HG02798 (cell line): ENCODE results near the gene TLR8.
"Not testable (repeated sequence)": the region's sequence is repeated elsewhere in the genome, so short reads cannot be mapped to it uniquely, and the experiment has no call there.

Experiments used
- ATAC-seq: cut with Tn5 transposase; IDR thresholded peaks from one replicate; pipeline ENCODE4 v1.9.1; 2021; ENCODE audit warnings: mild to moderate bottlenecking; ENCODE audit not compliant: unreplicated experiment, poor library complexity

TLR8 gene

DNA sequence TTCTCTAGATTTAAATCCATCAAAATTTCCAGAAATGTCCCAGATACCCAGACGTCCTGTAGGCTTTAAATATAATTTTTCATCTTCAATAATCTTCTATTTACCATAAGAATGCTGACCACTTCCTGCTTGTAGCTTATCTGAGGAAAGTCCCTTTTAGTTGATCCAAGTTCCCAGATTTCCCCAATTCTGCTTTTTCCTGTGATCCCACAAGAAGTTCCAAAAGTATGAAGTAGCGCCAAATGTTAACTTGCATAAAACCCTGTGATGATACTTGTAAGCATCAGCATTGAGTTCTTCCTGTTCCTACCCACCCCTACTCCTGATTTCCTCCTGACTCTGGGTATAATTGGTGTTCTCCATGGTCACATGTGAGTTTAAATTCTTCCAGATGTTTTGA lies 10.6 kb upstream of the TLR8 start:
- ATAC-seq, result no peak

DNA sequence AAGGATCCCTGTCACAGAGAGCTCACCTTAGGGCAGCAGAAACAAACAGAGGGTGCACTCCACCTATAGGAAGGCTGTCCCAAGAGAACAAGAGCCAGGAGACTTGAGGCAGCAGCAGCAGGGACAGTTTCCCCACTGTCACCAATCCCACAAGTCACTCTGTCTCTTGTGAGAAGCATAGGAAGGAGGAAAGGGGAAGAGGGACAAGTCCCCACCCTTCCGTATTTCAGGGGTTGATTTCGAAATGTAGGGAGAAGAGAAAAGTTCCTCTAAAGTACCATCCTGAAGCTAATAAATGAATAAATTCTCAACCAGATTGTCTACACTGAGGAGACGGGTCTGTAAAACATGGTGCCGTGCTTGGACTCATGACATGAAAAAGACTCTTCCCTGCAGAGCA lies 9.5 kb upstream of the TLR8 start:
- ATAC-seq, result no peak

DNA sequence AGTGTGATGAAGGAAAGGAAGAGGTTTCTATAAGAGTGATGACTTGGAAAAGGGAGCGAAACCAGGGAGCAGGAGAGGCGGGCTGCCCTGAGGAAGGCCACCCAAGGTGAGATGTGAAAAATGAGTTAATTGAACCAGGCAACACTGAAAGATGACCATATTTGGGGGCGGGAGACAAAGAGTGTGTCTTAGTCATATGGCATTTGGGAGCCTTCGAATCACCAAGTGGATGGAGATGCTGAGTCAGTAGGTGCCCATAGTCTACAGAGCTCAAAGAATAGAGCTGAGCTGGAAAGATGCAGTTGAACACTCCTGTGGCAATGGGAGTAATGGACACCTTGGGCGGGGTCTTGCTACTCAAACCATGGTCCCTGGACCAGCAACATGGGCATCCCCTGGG lies 8.3 kb upstream of the TLR8 start:
- no peak for ATAC-seq

DNA sequence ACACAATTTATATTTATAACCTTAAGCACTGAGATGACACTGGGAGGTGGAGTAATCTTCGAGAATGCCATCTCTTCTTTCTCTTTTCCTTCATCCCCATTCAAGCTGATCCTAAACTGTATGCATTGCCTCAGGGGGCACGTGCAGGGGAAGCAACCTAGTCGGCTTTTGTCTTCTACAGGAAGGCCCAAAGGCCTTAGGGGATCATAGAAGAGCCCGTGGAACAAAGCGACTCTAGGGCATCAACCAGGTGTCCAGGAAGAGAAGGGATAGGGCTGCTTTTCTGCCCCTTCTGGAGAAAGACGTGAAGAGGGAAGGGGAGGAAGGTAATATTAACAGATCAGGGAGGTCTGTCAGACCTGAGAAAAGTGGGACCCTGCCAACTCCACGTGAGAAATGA lies 6.9 kb upstream of the TLR8 start:
- ATAC-seq, result no peak

DNA sequence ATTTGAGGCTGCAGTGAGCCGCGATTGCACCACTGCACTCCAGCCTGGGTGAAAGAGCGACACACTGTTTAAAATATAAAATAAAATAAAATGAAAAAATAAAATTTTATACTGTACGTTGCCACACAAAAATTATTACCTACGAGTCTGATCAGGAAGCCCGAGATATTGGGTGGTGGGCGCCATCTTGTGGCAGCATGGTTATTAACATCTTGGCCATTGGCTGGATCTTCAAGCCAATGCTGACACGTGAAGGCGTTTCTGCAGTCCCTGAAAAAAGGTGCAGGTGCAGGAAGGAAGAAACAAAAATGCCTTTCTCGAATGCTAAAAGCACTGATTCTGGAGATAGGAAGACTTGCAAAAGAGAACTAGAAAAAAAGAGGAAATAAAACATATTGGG lies 4.9 kb upstream of the TLR8 start:
- no peak for ATAC-seq

DNA sequence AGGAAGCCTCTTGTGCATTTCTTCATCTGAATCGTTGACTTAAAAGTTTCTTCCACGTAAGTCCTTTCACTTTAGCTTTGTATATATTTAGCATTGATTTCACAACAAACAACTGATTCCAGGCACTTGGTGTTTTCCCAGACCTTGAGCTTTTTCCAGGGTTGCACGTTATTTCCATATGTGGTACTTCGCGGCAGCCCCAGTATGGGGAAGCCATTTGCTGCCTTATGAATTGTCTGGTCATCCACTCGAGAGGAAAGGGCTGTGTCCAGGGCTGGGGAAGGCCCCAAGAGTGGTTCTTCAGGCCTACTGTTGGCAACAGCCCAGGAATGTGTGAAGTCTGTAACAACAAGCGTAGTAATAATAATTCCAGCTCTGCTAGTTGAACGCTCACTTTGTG lies 2.8 kb upstream of the TLR8 start:
- no peak for ATAC-seq

DNA sequence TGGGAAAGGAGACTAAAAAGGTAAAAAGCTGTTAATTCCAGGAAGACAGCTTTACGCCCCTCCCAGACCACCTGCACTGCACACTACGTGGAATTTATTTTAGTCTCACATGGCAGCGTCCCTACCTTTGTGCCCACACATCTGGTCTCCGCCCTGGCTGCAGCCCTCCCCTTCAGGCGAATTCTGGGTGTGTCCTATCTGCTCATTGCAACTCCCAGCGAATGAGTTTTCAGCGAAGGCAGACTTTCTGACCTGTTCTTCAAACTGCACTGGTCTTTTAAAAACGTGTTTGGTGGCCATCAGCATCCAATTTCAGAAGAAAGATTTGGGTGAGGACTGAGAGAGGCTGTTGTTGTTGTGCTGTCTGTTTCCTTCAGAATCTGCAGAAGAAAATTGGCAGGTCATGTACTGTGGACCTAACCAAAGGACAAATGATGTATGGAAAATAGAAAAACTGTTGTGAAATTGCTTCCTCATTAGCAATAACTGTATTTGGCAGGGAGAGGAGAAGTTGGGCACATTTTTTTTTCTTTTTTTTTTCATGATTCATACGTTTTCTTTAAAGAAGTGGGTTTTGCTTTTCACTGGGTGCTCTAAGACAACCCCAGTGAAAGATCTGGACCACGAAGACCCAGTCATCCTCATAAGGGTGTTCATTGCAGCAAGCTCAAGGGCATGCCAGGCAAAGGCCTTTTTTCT lies 4.2 kb downstream of the TLR8 start:
- ATAC-seq, result no peak

DNA sequence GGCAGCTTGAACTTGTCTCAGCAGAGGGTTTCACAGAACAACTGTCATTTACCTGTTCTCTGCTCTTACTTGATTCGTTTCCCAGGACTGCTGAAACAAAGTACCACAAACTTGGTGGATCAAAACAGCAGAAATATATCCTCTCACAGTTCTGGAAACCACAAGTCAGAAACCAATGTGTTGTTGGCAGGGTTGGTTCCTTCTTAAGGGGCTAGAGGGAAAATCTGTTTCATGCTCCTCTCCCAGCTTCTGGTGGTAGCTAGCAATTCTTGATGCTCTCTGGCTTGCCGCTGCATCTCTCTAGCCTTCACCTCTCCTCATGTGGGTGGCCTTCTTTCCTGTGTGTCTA lies 4.7 kb downstream of the TLR8 start:
- no peak for ATAC-seq

DNA sequence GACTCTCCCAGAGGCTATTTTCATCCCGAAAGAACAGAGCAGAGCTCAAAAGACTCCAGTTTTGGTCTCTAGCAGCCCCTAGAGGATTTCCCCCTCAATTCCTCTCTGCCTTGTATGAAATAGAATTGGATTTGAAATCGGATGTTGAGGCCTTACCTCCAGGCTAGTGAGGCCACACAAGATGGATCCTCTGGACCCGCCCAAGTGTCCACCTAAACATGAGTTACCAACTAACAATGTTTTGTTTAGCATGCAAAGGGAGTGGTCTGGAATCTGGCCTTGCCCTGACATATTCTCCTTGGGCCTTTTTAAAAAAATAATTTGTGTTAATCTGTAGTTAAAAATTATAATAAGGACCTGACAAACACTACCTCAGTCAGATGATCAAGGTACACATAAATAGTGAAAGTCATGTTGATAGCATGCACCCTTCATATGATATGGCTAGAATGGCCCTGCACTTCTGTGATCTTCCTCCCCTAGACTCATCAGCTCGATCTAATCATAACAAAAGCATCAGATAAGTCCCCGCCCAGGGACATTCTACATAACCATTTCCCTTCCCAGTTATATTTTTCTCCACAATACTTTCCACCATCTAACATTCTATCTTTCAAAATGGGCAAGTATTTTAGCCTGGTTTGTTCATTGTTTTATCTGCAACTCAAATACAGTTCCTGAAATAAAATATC lies 6.5 kb downstream of the TLR8 start:
- no peak for ATAC-seq

DNA sequence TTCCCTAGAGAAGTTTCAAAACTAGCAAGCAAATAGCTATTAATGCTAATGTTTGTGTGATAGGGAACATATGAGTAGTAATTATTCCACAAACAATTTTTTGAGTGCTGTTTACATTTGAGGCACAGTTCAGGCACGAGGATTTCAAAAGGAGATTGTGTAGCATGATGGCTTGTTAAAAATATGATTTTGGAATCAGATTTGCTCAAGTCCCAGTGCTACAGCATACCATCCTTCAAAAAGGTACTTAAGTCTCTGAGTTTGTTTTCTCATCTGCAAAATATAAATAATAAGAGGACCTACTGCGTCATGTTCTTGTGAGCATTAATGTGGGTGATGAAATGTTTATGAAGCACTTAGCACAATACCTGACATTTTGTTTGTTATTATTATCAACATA lies 11.3 kb downstream of the TLR8 start:
- no peak for ATAC-seq

DNA sequence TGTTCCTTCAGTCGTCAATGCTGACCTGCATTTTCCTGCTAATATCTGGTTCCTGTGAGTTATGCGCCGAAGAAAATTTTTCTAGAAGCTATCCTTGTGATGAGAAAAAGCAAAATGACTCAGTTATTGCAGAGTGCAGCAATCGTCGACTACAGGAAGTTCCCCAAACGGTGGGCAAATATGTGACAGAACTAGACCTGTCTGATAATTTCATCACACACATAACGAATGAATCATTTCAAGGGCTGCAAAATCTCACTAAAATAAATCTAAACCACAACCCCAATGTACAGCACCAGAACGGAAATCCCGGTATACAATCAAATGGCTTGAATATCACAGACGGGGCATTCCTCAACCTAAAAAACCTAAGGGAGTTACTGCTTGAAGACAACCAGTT lies 12.6 kb downstream of the TLR8 start:
- no peak for ATAC-seq

DNA sequence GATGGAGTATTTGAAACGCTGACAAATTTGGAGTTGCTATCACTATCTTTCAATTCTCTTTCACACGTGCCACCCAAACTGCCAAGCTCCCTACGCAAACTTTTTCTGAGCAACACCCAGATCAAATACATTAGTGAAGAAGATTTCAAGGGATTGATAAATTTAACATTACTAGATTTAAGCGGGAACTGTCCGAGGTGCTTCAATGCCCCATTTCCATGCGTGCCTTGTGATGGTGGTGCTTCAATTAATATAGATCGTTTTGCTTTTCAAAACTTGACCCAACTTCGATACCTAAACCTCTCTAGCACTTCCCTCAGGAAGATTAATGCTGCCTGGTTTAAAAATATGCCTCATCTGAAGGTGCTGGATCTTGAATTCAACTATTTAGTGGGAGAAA lies 13.2 kb downstream of the TLR8 start:
- no peak for ATAC-seq

DNA sequence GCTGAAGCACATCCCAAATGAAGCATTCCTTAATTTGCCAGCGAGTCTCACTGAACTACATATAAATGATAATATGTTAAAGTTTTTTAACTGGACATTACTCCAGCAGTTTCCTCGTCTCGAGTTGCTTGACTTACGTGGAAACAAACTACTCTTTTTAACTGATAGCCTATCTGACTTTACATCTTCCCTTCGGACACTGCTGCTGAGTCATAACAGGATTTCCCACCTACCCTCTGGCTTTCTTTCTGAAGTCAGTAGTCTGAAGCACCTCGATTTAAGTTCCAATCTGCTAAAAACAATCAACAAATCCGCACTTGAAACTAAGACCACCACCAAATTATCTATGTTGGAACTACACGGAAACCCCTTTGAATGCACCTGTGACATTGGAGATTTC lies 14.6 kb downstream of the TLR8 start:
- ATAC-seq, result no peak

DNA sequence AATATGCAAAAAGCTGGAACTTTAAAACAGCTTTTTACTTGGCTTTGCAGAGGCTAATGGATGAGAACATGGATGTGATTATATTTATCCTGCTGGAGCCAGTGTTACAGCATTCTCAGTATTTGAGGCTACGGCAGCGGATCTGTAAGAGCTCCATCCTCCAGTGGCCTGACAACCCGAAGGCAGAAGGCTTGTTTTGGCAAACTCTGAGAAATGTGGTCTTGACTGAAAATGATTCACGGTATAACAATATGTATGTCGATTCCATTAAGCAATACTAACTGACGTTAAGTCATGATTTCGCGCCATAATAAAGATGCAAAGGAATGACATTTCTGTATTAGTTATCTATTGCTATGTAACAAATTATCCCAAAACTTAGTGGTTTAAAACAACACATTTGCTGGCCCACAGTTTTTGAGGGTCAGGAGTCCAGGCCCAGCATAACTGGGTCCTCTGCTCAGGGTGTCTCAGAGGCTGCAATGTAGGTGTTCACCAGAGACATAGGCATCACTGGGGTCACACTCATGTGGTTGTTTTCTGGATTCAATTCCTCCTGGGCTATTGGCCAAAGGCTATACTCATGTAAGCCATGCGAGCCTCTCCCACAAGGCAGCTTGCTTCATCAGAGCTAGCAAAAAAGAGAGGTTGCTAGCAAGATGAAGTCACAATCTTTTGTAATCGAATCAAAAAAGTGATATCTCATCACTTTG lies 15.6 kb downstream of the TLR8 start:
- no peak for ATAC-seq

DNA sequence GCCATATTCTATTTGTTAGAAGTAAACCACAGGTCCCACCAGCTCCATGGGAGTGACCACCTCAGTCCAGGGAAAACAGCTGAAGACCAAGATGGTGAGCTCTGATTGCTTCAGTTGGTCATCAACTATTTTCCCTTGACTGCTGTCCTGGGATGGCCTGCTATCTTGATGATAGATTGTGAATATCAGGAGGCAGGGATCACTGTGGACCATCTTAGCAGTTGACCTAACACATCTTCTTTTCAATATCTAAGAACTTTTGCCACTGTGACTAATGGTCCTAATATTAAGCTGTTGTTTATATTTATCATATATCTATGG lies 16.1 kb downstream of the TLR8 start:
- no peak for ATAC-seq

DNA sequence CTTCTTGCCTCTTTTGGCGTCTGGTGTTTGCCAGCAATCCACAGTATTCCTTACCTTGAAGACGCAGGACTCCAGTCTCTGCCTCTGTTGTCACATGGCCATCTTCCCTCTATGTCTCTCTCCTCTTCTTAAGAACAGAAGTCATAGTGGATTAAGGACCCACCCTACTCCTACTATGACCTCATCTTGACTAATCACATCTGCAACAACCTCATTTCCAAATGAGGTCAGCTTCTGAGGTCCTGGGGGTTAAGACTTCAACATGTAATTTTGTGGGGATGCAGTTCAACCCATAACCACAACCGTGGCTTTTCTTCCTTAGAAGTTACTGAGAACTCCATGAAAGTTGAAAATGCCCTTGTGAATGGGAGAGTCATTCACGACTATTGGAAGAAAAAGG lies 23.3 kb downstream of the TLR8 start:
- no peak for ATAC-seq

DNA sequence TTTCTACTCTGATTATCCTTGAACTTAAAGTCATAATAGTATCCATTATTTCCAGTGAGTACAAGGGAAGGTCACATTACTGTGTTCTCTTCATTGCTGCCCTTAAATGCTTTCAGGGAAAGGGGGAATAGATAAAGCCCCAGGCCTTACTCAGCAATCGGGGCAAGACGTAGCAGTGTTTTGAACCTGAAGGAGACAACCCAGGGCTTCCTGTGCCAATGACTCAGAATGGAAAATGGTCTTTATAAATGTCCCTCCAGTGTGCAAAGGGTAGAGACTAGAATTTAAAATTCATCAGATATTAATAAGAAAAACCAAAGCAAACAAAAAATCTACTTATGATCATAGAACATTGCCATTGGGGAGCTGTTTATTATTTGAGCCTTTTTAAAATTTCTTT lies 23.7 kb downstream of the TLR8 start:
- no peak for ATAC-seq

DNA sequence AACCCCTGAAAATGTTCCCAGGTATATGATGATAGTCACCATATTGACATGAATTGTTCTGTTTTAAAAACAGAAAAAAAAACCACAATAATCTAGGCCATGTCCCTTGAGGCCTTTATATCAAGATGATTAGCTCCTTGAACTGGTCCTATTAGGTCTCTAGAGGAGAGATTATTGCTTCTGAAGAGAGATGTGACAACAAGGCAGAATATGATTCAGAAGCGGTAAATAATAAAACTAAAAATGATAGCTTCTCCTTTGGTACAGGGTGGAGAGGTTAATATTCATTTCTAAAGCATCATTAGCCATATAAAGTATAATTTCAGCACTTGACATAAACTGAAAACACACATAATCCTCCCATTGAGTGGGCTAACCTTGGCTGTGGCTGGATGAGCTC lies 25.8 kb downstream of the TLR8 start:
- ATAC-seq, result no peak

DNA sequence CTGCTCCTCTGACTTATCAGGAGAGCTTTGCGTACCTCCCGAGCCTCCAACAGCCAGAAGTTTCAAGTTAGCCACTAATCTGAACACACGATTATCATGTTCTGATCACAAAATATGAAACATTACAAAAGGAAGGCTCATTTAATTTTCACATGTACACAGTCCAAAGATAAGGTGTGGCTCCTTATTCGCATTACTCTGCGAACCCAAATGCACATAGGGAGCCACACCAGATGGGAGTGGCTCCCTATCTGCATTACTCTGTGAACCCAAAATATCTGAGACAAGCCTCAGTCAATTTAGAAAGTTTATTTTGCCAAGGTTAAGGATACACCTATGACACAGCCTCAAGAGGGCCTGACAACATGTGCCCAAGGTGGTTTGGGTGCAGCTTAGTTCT lies 28.4 kb downstream of the TLR8 start:
- ATAC-seq, result no peak

DNA sequence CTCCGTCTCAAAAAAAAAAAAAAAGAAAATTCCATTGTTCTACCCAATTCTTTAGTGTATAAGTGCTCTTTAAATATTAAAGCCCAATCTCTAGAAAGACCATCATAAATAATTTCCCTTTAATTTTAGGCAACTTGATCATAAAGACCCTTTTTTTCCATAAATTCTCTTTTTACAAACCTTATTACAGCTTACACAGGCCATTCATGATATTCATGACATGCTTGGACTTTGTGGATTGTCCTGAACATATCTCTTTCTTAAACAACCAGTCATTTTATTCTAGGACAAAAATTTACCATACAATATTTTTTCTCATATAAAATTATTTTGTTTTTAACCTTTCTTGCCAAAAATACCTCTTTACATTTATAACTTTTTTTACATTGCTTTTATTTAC lies 30.5 kb downstream of the TLR8 start:
- ATAC-seq, result no peak

DNA sequence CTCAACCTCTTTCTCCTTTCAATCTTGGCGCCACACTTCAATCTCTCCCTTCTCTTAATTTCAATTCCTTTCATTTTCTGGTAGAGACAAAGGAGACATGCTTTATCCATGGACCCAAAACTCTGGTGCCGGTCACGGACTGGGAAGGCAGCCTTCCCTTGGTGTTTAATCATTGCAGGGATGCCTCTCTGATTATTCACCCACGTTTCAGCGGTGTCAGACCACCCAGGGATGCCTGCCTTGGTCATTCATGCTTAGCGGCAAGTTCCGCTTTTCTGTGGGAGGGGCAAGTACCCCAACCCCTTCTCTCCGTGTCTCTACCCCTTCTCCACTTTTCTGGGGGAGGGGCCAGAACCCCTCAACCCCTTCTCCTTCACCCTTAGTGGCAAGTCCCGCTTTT lies 34.1 kb downstream of the TLR8 start:
- ATAC-seq, result not testable (repeated sequence)

DNA sequence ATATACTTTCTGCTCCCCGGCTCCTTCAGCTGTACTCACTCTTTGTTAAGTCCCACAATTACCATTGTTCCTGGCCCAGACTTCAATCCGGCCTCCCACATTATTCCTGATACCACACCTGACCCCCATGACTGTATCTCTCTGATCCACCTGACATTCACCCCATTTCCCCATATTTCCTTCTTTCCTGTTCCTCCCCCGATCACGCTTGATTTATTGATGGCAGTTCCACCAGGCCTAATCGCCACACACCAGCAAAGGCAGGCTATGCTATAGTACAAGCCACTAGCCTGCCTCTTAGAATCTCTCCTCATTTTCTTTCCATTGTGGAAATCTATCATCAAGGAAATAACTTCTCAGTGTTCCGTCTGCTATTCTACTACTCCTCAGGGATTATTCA lies 37.2 kb downstream of the TLR8 start:
- ATAC-seq, result not testable (repeated sequence)
